Prostate gland (tissue), 2 donors: ENCODE data around the gene PNMT.

Source experiments
- CTCF ChIP-seq, 4 experiments: fragments of 200-600 bp in 2 of 4; fragments of 450-650 bp in 2 of 4; sonication (generic) in 2 of 4; IDR thresholded peaks; 1 replicate in 3 of 4; 2 replicates in 1 of 4; pipeline ENCODE4 v1.5.1; 2016 to 2019; ENCODE audit warnings: antibody characterized with exemption in 4 of 4, mild to moderate bottlenecking in 2 of 4, moderate library complexity in 2 of 4
- POLR2A ChIP-seq: fragments of 450-650 bp; IDR thresholded peaks from one replicate; pipeline ENCODE4 v1.6.1; 2016; ENCODE audit warnings: antibody characterized with exemption, mild to moderate bottlenecking
- POLR2AphosphoS5 ChIP-seq: sonication (generic); formaldehyde crosslinking; IDR thresholded peaks from one replicate; pipeline ENCODE4 v1.6.1; 2017; ENCODE audit warnings: antibody characterized with exemption

GRCh38 chr17:39683295-39683939 is 15.2 kb downstream of the PNMT start:
- TF ChIP-seq CTCF (IDR thresholded peaks at IDR 0.05) (no peak), POLR2A (no peak), POLR2AphosphoS5 (no peak)
